Suprapubic skin (tissue), 4 donors: ENCODE results near the gene KDM7A. TPM values are rescaled to one million over a fixed set of nuclear protein-coding genes. Genes with fewer than 3 reads are reported as not detected.

Experiments used
- DNase-seq, 2 donors: peaks; one replicate each; pipeline ENCODE4 v3.0.0-alpha.2; 2019; ENCODE audit warnings: low spot score in 2 of 2
- H3K27ac ChIP-seq: fragments of 200-600 bp; sonication (generic); one replicate; pipeline ENCODE4 v1.5.1; 2019
- H3K27me3 ChIP-seq: fragments of 200-600 bp; sonication (generic); one replicate; pipeline ENCODE4 v1.5.1; 2019
- H3K36me3 ChIP-seq: fragments of 200-600 bp; sonication (generic); one replicate; pipeline ENCODE4 v1.5.1; 2019
- H3K4me1 ChIP-seq: fragments of 200-600 bp; sonication (generic); one replicate; pipeline ENCODE4 v1.5.1; 2019
- H3K4me3 ChIP-seq: fragments of 200-600 bp; sonication (generic); one replicate; pipeline ENCODE4 v1.5.1; 2019; ENCODE audit warnings: mild to moderate bottlenecking
- H3K9me3 ChIP-seq: fragments of 200-600 bp; sonication (generic); one replicate; pipeline ENCODE4 v1.5.1; 2019
- CTCF ChIP-seq, 2 donors: fragments of 200-600 bp in 1 of 2; fragments of 450-650 bp in 1 of 2; sonication (generic) in 1 of 2; IDR thresholded peaks; one replicate each; pipeline ENCODE4 v1.5.1; 2016 to 2019; ENCODE audit warnings: antibody characterized with exemption in 2 of 2, mild to moderate bottlenecking in 1 of 2, moderate library complexity in 1 of 2
- EP300 ChIP-seq: sonication (generic); formaldehyde crosslinking; IDR thresholded peaks from one replicate; pipeline ENCODE4 v1.6.1; 2017; ENCODE audit warnings: antibody characterized with exemption
- POLR2A ChIP-seq, 2 donors: fragments of 450-650 bp; IDR thresholded peaks; one replicate each; pipeline ENCODE4 v1.6.1; 2017; ENCODE audit warnings: antibody characterized with exemption in 2 of 2, mild to moderate bottlenecking in 2 of 2, moderate library complexity in 2 of 2
- POLR2AphosphoS5 ChIP-seq, 3 donors: sonication (generic); formaldehyde crosslinking; IDR thresholded peaks; one replicate each; pipeline ENCODE4 v1.6.1; 2017; ENCODE audit warnings: antibody characterized with exemption in 3 of 3
- WGBS: methylation state at CpG from one replicate; pipeline ENCODE4 v1.1.5; 2018; 5-methylcytosine and 5-hydroxymethylcytosine counted together
- total RNA-seq, 4 donors: library from RNA; depleted of rRNA; stranded (reverse); fragments of >200 nt; gene quantifications; one replicate each; pipeline ENCODE4 v1.1.0, GENCODE V29; 2016

The KDM7A gene
- total RNA-seq, 4 donors from 2014 or later = 29.0 to 104 (median 35.1) TPM

- Histone ChIP-seq H3K4me3 (no peak overlapping the region), H3K9me3 (no peaks in the 10 kb centered on the region), H3K4me1 (peaks cover 29% of the 10 kb centered on the region), H3K27me3 (no peaks in the 10 kb centered on the region), H3K36me3 (peaks cover 10% of the 10 kb centered on the region), H3K27ac (no peak overlapping the region)
- whole genome bisulfite sequencing = 86% methylated on average over 5 of the region's 5 CpGs
- no peak for DNase-seq
- no peak for TF ChIP-seq CTCF (IDR thresholded peaks at IDR 0.05)
These were observed 120.2 kb downstream of the KDM7A start for GRCh38 chr7:140056431-140057142.

GRCh38 chr7:140055833-140056232 is 121.0 kb downstream of the KDM7A start:
- Histone ChIP-seq H3K9me3 (no peaks in the 10 kb centered on the region), H3K27ac (no peak overlapping the region), H3K4me1 (peaks cover 22% of the 10 kb centered on the region), H3K27me3 (no peaks in the 10 kb centered on the region), H3K36me3 (peaks cover 11% of the 10 kb centered on the region), H3K4me3 (no peak overlapping the region)
- no peak for DNase-seq
- 88% methylated on average over 2 of the region's 2 CpGs for WGBS
- TF ChIP-seq CTCF (IDR thresholded peaks at IDR 0.05) (no peak), POLR2AphosphoS5 (IDR thresholded peaks at IDR 0.05) (no peak), POLR2A (IDR thresholded peaks at IDR 0.05) (no peak), EP300 (no peak)

GRCh38 chr7:140054751-140055150 is 122.0 kb downstream of the KDM7A start:
- Histone ChIP-seq H3K27me3 (no peaks in the 10 kb centered on the region), H3K27ac (no peak overlapping the region), H3K4me3 (no peak overlapping the region), H3K4me1 (peaks cover 12% of the 10 kb centered on the region), H3K36me3 (peaks cover 11% of the 10 kb centered on the region), H3K9me3 (no peaks in the 10 kb centered on the region)
- TF ChIP-seq POLR2AphosphoS5 (IDR thresholded peaks at IDR 0.05) = no peak
- no peak for TF ChIP-seq CTCF (IDR thresholded peaks at IDR 0.05)
- no peak for TF ChIP-seq EP300
- no peak for TF ChIP-seq POLR2A (IDR thresholded peaks at IDR 0.05)
- WGBS = 91% methylated on average over 4 of the region's 4 CpGs
- no peak for DNase-seq

GRCh38 chr7:140053812-140054539 is 122.8 kb downstream of the KDM7A start:
- no peaks in the 10 kb centered on the region for H3K9me3 ChIP-seq
- WGBS = 94% methylated on average over 3 of the region's 3 CpGs
- TF ChIP-seq POLR2A (IDR thresholded peaks at IDR 0.05) = no peak
- no peak for TF ChIP-seq EP300
- TF ChIP-seq POLR2AphosphoS5 (IDR thresholded peaks at IDR 0.05) = no peak
- no peak for TF ChIP-seq CTCF (IDR thresholded peaks at IDR 0.05)

GRCh38 chr7:140051820-140052219 is 125.0 kb downstream of the KDM7A start:
- Histone ChIP-seq H3K27me3 (no peaks in the 10 kb centered on the region), H3K9me3 (no peaks in the 10 kb centered on the region), H3K27ac (no peak overlapping the region), H3K36me3 (peaks cover 11% of the 10 kb centered on the region), H3K4me1 (no peaks in the 10 kb centered on the region), H3K4me3 (no peak overlapping the region)
- no peak for DNase-seq
- TF ChIP-seq POLR2A (IDR thresholded peaks at IDR 0.05) (no peak), POLR2AphosphoS5 (IDR thresholded peaks at IDR 0.05) (no peak), CTCF (IDR thresholded peaks at IDR 0.05) (no peak), EP300 (no peak)

More at GRCh38 chr7:140053812-140054539, 122.8 kb downstream of the KDM7A start:
- H3K27ac ChIP-seq = no peak overlapping the region
- no peaks in the 10 kb centered on the region for H3K27me3 ChIP-seq
- H3K4me1 ChIP-seq = peaks cover 4% of the 10 kb centered on the region
- DNase-seq = no peak
- H3K4me3 ChIP-seq = no peak overlapping the region
- peaks cover 11% of the 10 kb centered on the region for H3K36me3 ChIP-seq
